GM18873 (cell line): ENCODE data around the gene FAIM2.

ENCODE experiments used
- ATAC-seq: cut with Tn5 transposase; IDR thresholded peaks from one replicate; pipeline ENCODE4 v1.9.1; 2021; ENCODE audit warnings: mild to moderate bottlenecking, moderate library complexity, moderate number of reproducible peaks; ENCODE audit not compliant: unreplicated experiment, low FRiP score

FAIM2 gene

GRCh38 chr12:49941556-49942511 is 38.1 kb upstream of the FAIM2 start:
- no peak for ATAC-seq

- no peak for ATAC-seq
Measured at GRCh38 chr12:49939707-49940106, 36.0 kb upstream of the FAIM2 start.

- no peak for ATAC-seq
Measured at GRCh38 chr12:49939307-49939706, 35.6 kb upstream of the FAIM2 start.

GRCh38 chr12:49937639-49938300 is 34.1 kb upstream of the FAIM2 start:
- ATAC-seq = no peak

- ATAC-seq = no peak
Measured at GRCh38 chr12:49936925-49937324, 33.2 kb upstream of the FAIM2 start.

- ATAC-seq = no peak
Measured at GRCh38 chr12:49934505-49934904, 30.8 kb upstream of the FAIM2 start.

GRCh38 chr12:49933796-49934195 is 30.1 kb upstream of the FAIM2 start:
- no peak for ATAC-seq

GRCh38 chr12:49932533-49933130 is 28.9 kb upstream of the FAIM2 start:
- ATAC-seq = no peak

- ATAC-seq = no peak
Measured at GRCh38 chr12:49932023-49932422, 28.3 kb upstream of the FAIM2 start.

GRCh38 chr12:49930515-49931288 is 27.0 kb upstream of the FAIM2 start:
- ATAC-seq = no peak

GRCh38 chr12:49929581-49929980 is 25.9 kb upstream of the FAIM2 start:
- ATAC-seq = no peak

- no peak for ATAC-seq
Measured at GRCh38 chr12:49928471-49928870, 24.8 kb upstream of the FAIM2 start.

GRCh38 chr12:49925433-49926204 is 21.9 kb upstream of the FAIM2 start:
- no peak for ATAC-seq

- no peak for ATAC-seq
Measured at GRCh38 chr12:49924628-49925246, 21.0 kb upstream of the FAIM2 start.

GRCh38 chr12:49923880-49924556 is 20.3 kb upstream of the FAIM2 start:
- ATAC-seq = no peak

GRCh38 chr12:49923035-49923644 is 19.4 kb upstream of the FAIM2 start:
- ATAC-seq = no peak

GRCh38 chr12:49922349-49923034 is 18.8 kb upstream of the FAIM2 start:
- no peak for ATAC-seq

GRCh38 chr12:49921936-49922335 is 18.2 kb upstream of the FAIM2 start:
- no peak for ATAC-seq
